Upper lobe of left lung (tissue), 4 donors: ENCODE data around the gene MT4.

Experiments
- EP300 ChIP-seq, 4 donors: sonication (generic); formaldehyde crosslinking; IDR thresholded peaks; one replicate each; pipeline ENCODE4 v1.5.1; 2017; ENCODE audit warnings: antibody characterized with exemption in 4 of 4, control low read depth in 2 of 4
- POLR2A ChIP-seq, 4 donors: fragments of 450-650 bp; IDR thresholded peaks; one replicate each; pipeline ENCODE4 v1.5.1; 2016 to 2017; ENCODE audit warnings: antibody characterized with exemption in 4 of 4, mild to moderate bottlenecking in 2 of 4
- TF ChIP-seq, protein P1 (sequence below), 6 experiments: fragments of 450-650 bp in 4 of 6; fragments of 200-600 bp in 2 of 6; sonication (generic) in 2 of 6; IDR thresholded peaks; one replicate each; pipeline ENCODE4 v1.5.1; 2016 to 2019; ENCODE audit warnings: antibody characterized with exemption in 6 of 6

DNA sequence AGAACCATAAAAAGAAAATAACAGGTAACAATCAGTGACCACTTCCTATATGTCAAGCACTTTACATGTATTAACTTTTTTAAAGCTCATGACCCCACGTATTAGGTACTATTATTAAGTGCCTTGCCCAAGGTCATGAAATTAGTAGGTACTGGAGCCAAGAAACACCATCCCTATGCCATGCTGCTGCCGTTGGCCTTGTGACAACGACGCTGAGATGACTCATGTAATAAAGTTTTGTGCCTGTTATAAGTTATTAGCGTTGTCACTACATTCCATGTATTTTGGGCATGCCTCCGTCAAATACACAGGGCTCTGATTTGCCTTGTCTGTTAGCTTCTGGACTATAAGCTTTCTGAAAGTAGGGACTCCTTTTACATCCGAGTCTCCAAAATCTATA is 46.4 kb upstream of the MT4 start:
- TF ChIP-seq EP300 (IDR thresholded peaks at IDR 0.05) (no peak), POLR2A (IDR thresholded peaks at IDR 0.05) (no peak)
- TF ChIP-seq, protein P1, sequence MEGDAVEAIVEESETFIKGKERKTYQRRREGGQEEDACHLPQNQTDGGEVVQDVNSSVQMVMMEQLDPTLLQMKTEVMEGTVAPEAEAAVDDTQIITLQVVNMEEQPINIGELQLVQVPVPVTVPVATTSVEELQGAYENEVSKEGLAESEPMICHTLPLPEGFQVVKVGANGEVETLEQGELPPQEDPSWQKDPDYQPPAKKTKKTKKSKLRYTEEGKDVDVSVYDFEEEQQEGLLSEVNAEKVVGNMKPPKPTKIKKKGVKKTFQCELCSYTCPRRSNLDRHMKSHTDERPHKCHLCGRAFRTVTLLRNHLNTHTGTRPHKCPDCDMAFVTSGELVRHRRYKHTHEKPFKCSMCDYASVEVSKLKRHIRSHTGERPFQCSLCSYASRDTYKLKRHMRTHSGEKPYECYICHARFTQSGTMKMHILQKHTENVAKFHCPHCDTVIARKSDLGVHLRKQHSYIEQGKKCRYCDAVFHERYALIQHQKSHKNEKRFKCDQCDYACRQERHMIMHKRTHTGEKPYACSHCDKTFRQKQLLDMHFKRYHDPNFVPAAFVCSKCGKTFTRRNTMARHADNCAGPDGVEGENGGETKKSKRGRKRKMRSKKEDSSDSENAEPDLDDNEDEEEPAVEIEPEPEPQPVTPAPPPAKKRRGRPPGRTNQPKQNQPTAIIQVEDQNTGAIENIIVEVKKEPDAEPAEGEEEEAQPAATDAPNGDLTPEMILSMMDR (IDR thresholded peaks at IDR 0.05): no peak
